ENCODE measurements around the gene INSC. TPM values are rescaled to one million over a fixed set of nuclear protein-coding genes. Genes with fewer than 3 reads are reported as not detected.

Gene INSC
- total RNA-seq, 1 experiment from 2014 or later: not detected

DNA sequence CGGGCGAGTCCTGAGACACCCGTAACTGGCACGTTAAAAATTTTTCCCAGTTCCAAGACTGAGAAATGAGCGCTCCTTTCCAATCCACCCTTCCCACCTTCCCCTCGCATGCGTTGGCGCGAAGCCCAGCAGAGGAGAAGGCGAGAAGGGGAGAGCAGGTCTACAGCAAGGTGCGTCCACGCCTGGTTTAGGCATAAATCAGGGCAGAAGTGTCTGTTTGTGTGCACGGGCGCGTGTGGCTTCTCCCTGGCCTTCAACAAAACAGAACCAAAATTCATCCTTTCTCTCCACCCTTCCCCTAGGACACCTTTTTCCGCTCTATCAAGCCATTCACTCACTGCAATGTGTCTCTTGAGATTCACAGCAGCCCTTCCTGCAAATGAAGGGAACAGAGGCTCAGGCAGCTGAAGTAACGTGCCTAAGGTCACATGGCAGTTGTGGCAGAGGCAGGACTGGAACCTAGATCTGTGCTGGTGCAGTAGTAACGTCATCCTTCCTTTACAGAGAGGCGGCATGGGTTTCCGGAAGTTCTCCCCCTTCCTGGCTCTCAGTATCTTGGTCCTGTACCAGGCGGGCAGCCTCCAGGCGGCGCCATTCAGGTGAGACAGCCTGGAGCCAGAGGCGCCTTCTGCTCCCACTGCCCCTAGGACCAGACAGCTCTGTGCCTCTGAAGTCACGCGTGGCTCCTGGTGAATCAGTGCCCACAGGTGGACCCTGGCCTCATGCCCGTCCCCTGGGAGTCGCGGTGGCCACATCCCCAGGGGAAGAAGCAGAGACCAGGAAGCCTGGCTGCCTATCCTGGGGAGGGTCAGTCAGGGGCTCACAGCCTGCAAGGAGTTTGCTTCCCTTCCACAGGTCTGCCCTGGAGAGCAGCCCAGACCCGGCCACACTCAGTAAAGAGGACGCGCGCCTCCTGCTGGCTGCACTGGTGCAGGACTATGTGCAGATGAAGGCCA is 40.2 kb upstream of the INSC start:
- no peak overlapping the region for H3K9ac ChIP-seq (ENCODE audit: low read length)
- H3K27ac ChIP-seq (ENCODE audit: low read length): no peak overlapping the region
- H3K9me3 ChIP-seq (ENCODE audit: low read length): no peaks in the 10 kb centered on the region
- no peak overlapping the region for H3K4me3 ChIP-seq (ENCODE audit: low read length)
- H3K4me2 ChIP-seq (ENCODE audit: low read length): no peak overlapping the region
- no peaks in the 10 kb centered on the region for H4K20me1 ChIP-seq (ENCODE audit: low read length)
- no peaks in the 10 kb centered on the region for H3K36me3 ChIP-seq (ENCODE audit: low read depth, low read length)
- intact Hi-C loops (cut with micrococcal nuclease): loop anchor here (5.0 kb wide), 1 partner anchor 282 kb away; no protein-coding TSS in a partner anchor
- POLR2A ChIA-PET (ENCODE audit: unreplicated experiment): no interaction called here
- ATAC-seq: peak; percentile 81
- H2AFZ ChIP-seq (ENCODE audit: low read length): no peak overlapping the region
- BruUV-seq (replicated peaks): no TSS peak
- TF ChIP-seq EZH2 (IDR thresholded peaks at IDR 0.05; ENCODE audit: low read length, unreplicated experiment): no peak
- TF ChIP-seq, protein P1, sequence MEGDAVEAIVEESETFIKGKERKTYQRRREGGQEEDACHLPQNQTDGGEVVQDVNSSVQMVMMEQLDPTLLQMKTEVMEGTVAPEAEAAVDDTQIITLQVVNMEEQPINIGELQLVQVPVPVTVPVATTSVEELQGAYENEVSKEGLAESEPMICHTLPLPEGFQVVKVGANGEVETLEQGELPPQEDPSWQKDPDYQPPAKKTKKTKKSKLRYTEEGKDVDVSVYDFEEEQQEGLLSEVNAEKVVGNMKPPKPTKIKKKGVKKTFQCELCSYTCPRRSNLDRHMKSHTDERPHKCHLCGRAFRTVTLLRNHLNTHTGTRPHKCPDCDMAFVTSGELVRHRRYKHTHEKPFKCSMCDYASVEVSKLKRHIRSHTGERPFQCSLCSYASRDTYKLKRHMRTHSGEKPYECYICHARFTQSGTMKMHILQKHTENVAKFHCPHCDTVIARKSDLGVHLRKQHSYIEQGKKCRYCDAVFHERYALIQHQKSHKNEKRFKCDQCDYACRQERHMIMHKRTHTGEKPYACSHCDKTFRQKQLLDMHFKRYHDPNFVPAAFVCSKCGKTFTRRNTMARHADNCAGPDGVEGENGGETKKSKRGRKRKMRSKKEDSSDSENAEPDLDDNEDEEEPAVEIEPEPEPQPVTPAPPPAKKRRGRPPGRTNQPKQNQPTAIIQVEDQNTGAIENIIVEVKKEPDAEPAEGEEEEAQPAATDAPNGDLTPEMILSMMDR (conservative IDR thresholded peaks at IDR 0.05; ENCODE audit: low read depth, low read length): peak; percentile 62
- CTCF ChIA-PET: interaction anchor here (0.5 to 1.6 kb wide), 3 partner anchors 106 to 288 kb away, joined by 3 to 10 read pairs (median 5); no protein-coding TSS in a partner anchor
- H3K79me2 ChIP-seq (ENCODE audit: low read length): no peaks in the 10 kb centered on the region
- peak; percentile 64 for DNase-seq
- H3K4me1 ChIP-seq (ENCODE audit: insufficient read depth, low read length): no peaks in the 10 kb centered on the region
- H3K9me2 ChIP-seq (replicated peaks; ENCODE audit: low read length): no peaks in the 10 kb centered on the region
- H3K27me3 ChIP-seq (ENCODE audit: low read length): peaks cover 14% of the 10 kb centered on the region
- no peaks in the 10 kb centered on the region for H3F3A ChIP-seq (ENCODE audit: low read length, unreplicated experiment)

DNA sequence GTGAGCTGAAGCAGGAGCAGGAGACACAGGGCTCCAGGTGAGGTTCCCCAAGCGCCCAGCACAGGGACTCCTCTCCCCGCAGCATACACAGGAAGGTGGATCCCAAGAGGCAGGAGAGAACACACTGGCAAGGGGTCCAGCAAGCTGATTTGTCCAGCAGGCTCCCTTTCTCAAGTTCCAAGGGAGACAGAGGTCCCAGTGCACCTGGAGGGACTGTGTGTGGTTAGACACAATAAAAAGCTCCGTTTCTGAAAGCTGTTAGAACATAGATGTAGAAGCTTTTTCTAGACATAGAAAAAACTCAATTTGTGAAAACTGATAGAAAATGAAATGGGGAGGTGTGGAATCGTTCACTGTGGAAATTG is 39.6 kb upstream of the INSC start:
- POLR2A ChIA-PET (ENCODE audit: unreplicated experiment): no interaction called here
- no TSS peak for BruUV-seq (replicated peaks)
- ATAC-seq (no peak), DNase-seq (no peak)
- H3K79me2 ChIP-seq (ENCODE audit: low read length): no peaks in the 10 kb centered on the region
- no peak overlapping the region for H3K4me3 ChIP-seq (ENCODE audit: low read length)
- CTCF ChIA-PET: interaction anchor here (0.5 to 1.6 kb wide), 3 partner anchors 106 to 289 kb away, joined by 3 to 10 read pairs (median 5); no protein-coding TSS in a partner anchor
- peaks cover 14% of the 10 kb centered on the region for H3K27me3 ChIP-seq (ENCODE audit: low read length)
- no peak overlapping the region for H3K27ac ChIP-seq (ENCODE audit: low read length)
- no peak overlapping the region for H3K4me2 ChIP-seq (ENCODE audit: low read length)
- H3K9me2 ChIP-seq (replicated peaks; ENCODE audit: low read length): no peaks in the 10 kb centered on the region
- no peak overlapping the region for H3K9ac ChIP-seq (ENCODE audit: low read length)
- TF ChIP-seq EZH2 (IDR thresholded peaks at IDR 0.05; ENCODE audit: low read length, unreplicated experiment) (no peak), EZH2phosphoT487 (IDR thresholded peaks at IDR 0.05; ENCODE audit: borderline replicate concordance, low read length) (no peak)
- TF ChIP-seq, protein P1 (conservative IDR thresholded peaks at IDR 0.05; ENCODE audit: low read depth, low read length): no peak; the same call in 1 of the 2 replicates
- no peaks in the 10 kb centered on the region for H3K9me3 ChIP-seq (ENCODE audit: low read length)
- intact Hi-C loops (cut with micrococcal nuclease): loop anchor here (5.0 kb wide), 1 partner anchor 283 kb away; no protein-coding TSS in a partner anchor
- no peaks in the 10 kb centered on the region for H3K4me1 ChIP-seq (ENCODE audit: insufficient read depth, low read length)
- no peak overlapping the region for H2AFZ ChIP-seq (ENCODE audit: low read length)
- H3F3A ChIP-seq (ENCODE audit: low read length, unreplicated experiment): no peaks in the 10 kb centered on the region
- no peaks in the 10 kb centered on the region for H4K20me1 ChIP-seq (ENCODE audit: low read length)
- no peaks in the 10 kb centered on the region for H3K36me3 ChIP-seq (ENCODE audit: low read depth, low read length)

DNA sequence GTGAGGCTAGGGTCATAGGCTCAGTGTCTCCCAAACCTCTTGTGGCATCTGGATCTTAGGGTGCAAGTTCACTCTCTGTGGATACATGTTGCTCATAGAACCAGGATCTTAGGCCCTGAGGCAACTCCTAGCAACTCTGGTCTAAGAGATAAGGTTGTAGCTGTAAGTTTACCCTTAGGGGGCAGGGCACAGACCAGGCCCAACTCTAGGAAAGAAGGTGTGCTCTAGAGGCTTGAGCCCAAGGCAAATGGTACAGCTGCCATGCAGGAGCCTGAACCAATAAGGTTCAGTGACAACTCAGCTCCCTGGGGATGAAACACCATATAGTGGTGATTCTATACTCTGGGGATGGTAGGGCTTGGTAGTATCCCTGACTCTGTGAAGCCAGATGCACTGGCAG is 23.5 kb upstream of the INSC start:
- TF ChIP-seq EZH2phosphoT487 (IDR thresholded peaks at IDR 0.05; ENCODE audit: borderline replicate concordance, low read length): no peak
- TF ChIP-seq, protein P1 (conservative IDR thresholded peaks at IDR 0.05; ENCODE audit: low read depth, low read length): no peak
- no peak for TF ChIP-seq EZH2 (IDR thresholded peaks at IDR 0.05; ENCODE audit: low read length, unreplicated experiment)
- intact Hi-C loops (cut with micrococcal nuclease): no loop called here
- Histone ChIP-seq H4K20me1 (ENCODE audit: low read length) (no peaks in the 10 kb centered on the region), H3K9me3 (ENCODE audit: low read length) (no peaks in the 10 kb centered on the region), H3F3A (ENCODE audit: low read length, unreplicated experiment) (no peaks in the 10 kb centered on the region), H3K79me2 (ENCODE audit: low read length) (no peaks in the 10 kb centered on the region), H3K36me3 (ENCODE audit: low read depth, low read length) (no peaks in the 10 kb centered on the region), H3K4me2 (ENCODE audit: low read length) (no peak overlapping the region), H3K27ac (ENCODE audit: low read length) (no peak overlapping the region), H3K4me3 (ENCODE audit: low read length) (no peak overlapping the region), H3K4me1 (ENCODE audit: insufficient read depth, low read length) (no peaks in the 10 kb centered on the region), H3K27me3 (ENCODE audit: low read length) (no peaks in the 10 kb centered on the region), H3K9me2 (replicated peaks; ENCODE audit: low read length) (no peaks in the 10 kb centered on the region), H3K9ac (ENCODE audit: low read length) (no peak overlapping the region), H2AFZ (ENCODE audit: low read length) (no peak overlapping the region)
- ATAC-seq: no peak
- BruUV-seq (replicated peaks): no TSS peak
- no peak for DNase-seq
- ChIA-PET POLR2A (ENCODE audit: unreplicated experiment) (no interaction called here), CTCF (no interaction called here)
